Endothelial cell (in vitro differentiated cells): ENCODE results near the gene GALM. TPM values are rescaled to one million over a fixed set of nuclear protein-coding genes. Genes with fewer than 3 reads are reported as not detected.

ENCODE experiments used
- DNase-seq: peaks from one replicate; pipeline ENCODE4 v3.0.0; 2021; ENCODE audit warnings: low spot score
- H3K27ac Mint-ChIP-seq: one replicate; pipeline ENCODE4 v1.8.0; 2021; ENCODE audit warnings: mixed read lengths, inconsistent platforms; ENCODE audit not compliant: unreplicated experiment
- H3K27me3 Mint-ChIP-seq: one replicate; pipeline ENCODE4 v1.8.0; 2021; ENCODE audit warnings: mild to moderate bottlenecking, moderate library complexity, mixed read lengths, inconsistent platforms; ENCODE audit not compliant: unreplicated experiment
- H3K36me3 Mint-ChIP-seq: one replicate; pipeline ENCODE4 v1.8.0; 2021; ENCODE audit warnings: mild to moderate bottlenecking, low read depth, mixed read lengths, inconsistent platforms; ENCODE audit not compliant: unreplicated experiment
- H3K4me1 Mint-ChIP-seq: one replicate; pipeline ENCODE4 v1.8.0; 2021; ENCODE audit warnings: mild to moderate bottlenecking, mixed read lengths, inconsistent platforms; ENCODE audit not compliant: unreplicated experiment
- H3K4me3 Mint-ChIP-seq: one replicate; pipeline ENCODE4 v1.8.0; 2021; ENCODE audit warnings: mild to moderate bottlenecking, mixed read lengths, inconsistent platforms; ENCODE audit not compliant: unreplicated experiment
- H3K9me3 Mint-ChIP-seq: one replicate; pipeline ENCODE4 v1.8.0; 2021; ENCODE audit warnings: mixed read lengths, inconsistent platforms; ENCODE audit not compliant: unreplicated experiment
- CTCF ChIP-seq: fragments of 200-600 bp; sonication (generic); IDR thresholded peaks from one replicate; pipeline ENCODE4 v1.5.0; 2021; ENCODE audit warnings: antibody characterized with exemption; ENCODE audit not compliant: unreplicated experiment
- total RNA-seq: library from RNA; stranded (reverse); fragmentation: NEBNext Ultra II Directional; extraction: Animal tissue kit (Norgen Biotek cat#: 25700); gene quantifications from one replicate; pipeline ENCODE4 v1.2.1, GENCODE V29; 2021; ENCODE audit not compliant: unreplicated experiment

The GALM gene
- total RNA-seq, 1 donor from 2014 or later, result 13.0 TPM

DNA sequence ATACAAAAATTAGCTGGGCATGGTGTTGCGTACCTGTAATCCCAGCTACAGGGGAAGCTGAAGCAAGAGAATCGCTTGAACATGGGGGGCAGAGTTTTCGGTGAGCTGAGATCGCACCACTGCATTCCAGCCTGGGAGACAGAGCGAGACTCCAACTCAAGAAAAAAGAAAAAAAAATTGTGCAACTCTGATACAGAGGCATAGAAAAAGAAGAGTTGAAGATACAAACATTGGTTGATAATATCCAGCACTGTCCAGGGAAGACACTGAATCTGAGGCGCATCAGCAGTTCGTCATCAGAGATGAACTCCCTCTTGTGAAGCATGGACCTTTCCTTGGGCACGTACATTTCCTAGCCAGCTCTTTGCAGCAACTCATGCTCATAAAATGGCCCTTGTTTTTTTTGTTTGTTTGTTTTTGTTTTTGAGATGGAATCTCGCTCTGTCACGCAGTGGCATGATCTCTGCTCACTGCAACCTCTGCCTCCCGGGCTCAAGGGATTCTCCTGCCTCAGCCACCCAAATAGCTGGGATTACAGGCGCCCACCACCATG lies 16.7 kb upstream of the GALM start:
- Mint-ChIP-seq H3K36me3 (no peaks in the 10 kb centered on the region), H3K4me3 (no peak overlapping the region), H3K9me3 (peaks cover 9% of the 10 kb centered on the region), H3K27ac (no peak overlapping the region), H3K27me3 (peaks cover 2% of the 10 kb centered on the region), H3K4me1 (peaks cover 10% of the 10 kb centered on the region)
- TF ChIP-seq CTCF, result no peak
- no peak for DNase-seq

DNA sequence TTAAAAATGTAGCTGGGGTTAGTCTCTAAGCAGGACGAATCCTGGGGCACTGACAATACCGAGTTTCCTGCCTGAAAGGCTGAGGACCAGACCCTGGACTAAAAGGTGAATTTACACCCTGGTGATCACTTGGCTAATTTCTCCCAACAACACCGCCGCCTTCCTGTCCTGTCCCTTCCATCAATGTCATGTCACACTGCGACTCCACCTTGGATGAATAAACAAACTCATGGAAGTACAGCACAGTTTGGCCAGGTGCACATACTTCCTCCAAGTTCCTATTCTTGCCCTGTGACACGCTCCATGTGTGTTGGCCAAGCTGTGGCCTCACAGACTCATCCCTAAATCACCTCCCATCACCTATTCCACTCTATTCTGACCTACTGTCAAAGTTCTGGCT lies 15.9 kb upstream of the GALM start:
- no peak for TF ChIP-seq CTCF
- Mint-ChIP-seq H3K36me3 (no peaks in the 10 kb centered on the region), H3K4me3 (no peak overlapping the region), H3K27me3 (peaks cover 2% of the 10 kb centered on the region), H3K4me1 (peaks cover 5% of the 10 kb centered on the region), H3K9me3 (peaks cover 9% of the 10 kb centered on the region), H3K27ac (no peak overlapping the region)
- DNase-seq, result no peak

DNA sequence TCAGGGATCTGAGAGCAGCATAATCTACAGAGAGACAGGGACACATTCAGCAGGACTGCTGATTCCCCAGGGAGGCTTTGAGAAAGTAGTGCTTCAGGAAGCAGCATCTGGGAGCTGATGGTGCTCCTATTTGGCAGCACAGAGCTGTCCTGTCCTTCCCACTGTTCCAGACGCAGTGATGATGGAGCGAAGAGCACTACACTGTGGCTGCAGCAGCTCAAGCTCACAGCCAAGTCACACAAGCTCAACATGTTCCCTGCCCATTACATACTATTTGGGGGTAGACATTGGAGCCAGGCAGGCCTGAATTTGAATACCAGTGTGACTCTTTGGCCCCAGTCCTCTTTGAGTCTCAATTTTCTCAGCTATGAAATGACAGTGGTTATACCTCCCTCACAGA lies 15.2 kb upstream of the GALM start:
- Mint-ChIP-seq H3K4me3 (no peak overlapping the region), H3K4me1 (peaks cover 5% of the 10 kb centered on the region), H3K27me3 (peaks cover 2% of the 10 kb centered on the region), H3K36me3 (no peaks in the 10 kb centered on the region), H3K9me3 (peaks cover 9% of the 10 kb centered on the region), H3K27ac (no peak overlapping the region)
- DNase-seq, result no peak
- no peak for TF ChIP-seq CTCF

DNA sequence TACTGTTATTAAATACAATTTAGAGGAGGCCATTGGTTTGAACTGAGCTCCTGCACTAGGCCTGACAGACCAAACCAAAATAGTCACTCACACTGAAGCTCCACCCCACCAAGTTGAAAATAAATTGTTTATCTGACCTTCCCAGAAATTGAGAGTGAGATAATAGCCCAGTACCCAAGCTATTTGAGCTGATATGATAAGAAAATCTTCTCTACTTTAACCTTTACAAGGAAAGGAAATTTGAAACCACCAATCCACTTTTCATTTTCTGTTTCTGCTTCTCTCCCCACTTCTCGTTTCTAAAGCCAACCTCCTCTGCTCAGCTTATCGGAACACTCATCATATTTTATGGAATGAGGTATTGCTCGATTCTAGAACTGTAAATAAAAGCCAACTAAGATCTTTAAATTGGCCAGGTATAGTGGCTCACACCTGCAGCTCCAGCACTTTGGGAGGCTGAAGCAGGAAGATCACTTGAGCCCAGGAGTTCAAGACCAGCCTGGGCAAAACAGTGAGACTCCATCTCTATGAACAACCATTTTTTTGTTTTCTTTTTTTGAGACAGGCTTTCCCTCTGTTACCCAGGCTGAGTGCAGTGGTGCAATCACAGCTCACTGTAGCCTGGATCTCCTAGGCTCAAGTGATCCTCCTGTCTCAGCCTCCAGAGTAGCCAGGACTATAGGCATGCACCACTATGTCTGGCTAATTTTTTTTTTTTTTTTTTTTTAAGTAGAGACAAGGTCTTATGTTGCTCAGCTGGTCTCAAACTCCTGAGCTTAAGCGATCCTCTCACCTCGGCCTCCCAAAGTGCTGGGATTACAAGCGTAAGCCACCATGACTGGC lies 13.3 kb upstream of the GALM start:
- Mint-ChIP-seq H3K27me3 (peaks cover 4% of the 10 kb centered on the region), H3K36me3 (no peaks in the 10 kb centered on the region), H3K4me3 (no peak overlapping the region), H3K27ac (no peak overlapping the region), H3K9me3 (peaks cover 8% of the 10 kb centered on the region), H3K4me1 (peaks cover 5% of the 10 kb centered on the region)
- TF ChIP-seq CTCF, result no peak
- DNase-seq, result no peak

- Mint-ChIP-seq H3K36me3 (no peaks in the 10 kb centered on the region), H3K27me3 (peaks cover 3% of the 10 kb centered on the region), H3K27ac (no peak overlapping the region), H3K4me1 (no peaks in the 10 kb centered on the region), H3K4me3 (no peak overlapping the region), H3K9me3 (peaks cover 1% of the 10 kb centered on the region)
- no peak for TF ChIP-seq CTCF
- DNase-seq, result no peak
These were observed 12.6 kb upstream of the GALM start for GRCh38 chr2:38653380-38653714.
